Muscle layer of duodenum (tissue), 2 donors: ENCODE measurements around the gene SHISA9.

Experiments
- H3K27ac ChIP-seq: one replicate; pipeline ENCODE4 v1.7.0; 2013; ENCODE audit warnings: mild to moderate bottlenecking, low read length
- H3K27me3 ChIP-seq: one replicate; pipeline ENCODE4 v1.7.0; 2013; ENCODE audit warnings: low read depth, mild to moderate bottlenecking, control low read depth, low read length
- H3K36me3 ChIP-seq, 2 donors: one replicate each; pipeline ENCODE4 v1.7.0; 2013; ENCODE audit warnings: low read length in 2 of 2, control low read depth in 1 of 2, mild to moderate bottlenecking in 1 of 2; ENCODE audit not compliant: insufficient read depth in 2 of 2, control insufficient read depth in 1 of 2
- H3K4me1 ChIP-seq, 2 donors: one replicate each; pipeline ENCODE4 v1.7.0; 2013; ENCODE audit warnings: low read length in 2 of 2, mild to moderate bottlenecking in 2 of 2, control low read depth in 1 of 2, moderate library complexity in 1 of 2; ENCODE audit not compliant: insufficient read depth in 2 of 2, control insufficient read depth in 1 of 2
- H3K4me3 ChIP-seq, 2 donors: one replicate each; pipeline ENCODE4 v1.7.0; 2013; ENCODE audit warnings: low read length in 2 of 2, low read depth in 1 of 2, mild to moderate bottlenecking in 1 of 2
- H3K9me3 ChIP-seq, 2 donors: one replicate each; pipeline ENCODE4 v1.7.0; 2013; ENCODE audit warnings: low read length in 2 of 2, control low read depth in 1 of 2, mild to moderate bottlenecking in 1 of 2; ENCODE audit not compliant: control insufficient read depth in 1 of 2
- donor health status: healthy.

SHISA9 gene

DNA sequence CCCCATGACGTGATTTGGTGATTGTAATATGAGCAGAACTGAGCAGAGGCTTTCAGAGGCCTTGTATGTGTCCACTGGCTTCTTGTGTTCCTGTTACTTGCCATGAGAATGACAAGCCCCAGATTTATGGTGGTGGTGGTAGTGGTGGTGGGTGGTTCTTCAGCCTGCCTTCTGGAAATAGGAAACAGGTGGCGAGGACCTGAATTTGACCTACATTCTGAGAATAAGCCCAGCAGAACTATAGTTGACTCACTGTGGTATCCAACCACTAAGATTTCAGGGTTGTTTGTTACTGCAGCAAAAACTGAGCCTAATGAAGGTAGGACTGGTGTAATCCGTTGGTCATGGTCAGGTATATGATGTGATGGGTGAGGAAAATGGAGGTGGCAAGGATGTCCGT lies 93.0 kb downstream of the SHISA9 start:
- Histone ChIP-seq H3K27me3 (no peaks in the 10 kb centered on the region), H3K36me3 (no peaks in the 10 kb centered on the region), H3K4me3 (no peak overlapping the region), H3K27ac (no peak overlapping the region), H3K4me1 (no peaks in the 10 kb centered on the region), H3K9me3 (no peaks in the 10 kb centered on the region)

DNA sequence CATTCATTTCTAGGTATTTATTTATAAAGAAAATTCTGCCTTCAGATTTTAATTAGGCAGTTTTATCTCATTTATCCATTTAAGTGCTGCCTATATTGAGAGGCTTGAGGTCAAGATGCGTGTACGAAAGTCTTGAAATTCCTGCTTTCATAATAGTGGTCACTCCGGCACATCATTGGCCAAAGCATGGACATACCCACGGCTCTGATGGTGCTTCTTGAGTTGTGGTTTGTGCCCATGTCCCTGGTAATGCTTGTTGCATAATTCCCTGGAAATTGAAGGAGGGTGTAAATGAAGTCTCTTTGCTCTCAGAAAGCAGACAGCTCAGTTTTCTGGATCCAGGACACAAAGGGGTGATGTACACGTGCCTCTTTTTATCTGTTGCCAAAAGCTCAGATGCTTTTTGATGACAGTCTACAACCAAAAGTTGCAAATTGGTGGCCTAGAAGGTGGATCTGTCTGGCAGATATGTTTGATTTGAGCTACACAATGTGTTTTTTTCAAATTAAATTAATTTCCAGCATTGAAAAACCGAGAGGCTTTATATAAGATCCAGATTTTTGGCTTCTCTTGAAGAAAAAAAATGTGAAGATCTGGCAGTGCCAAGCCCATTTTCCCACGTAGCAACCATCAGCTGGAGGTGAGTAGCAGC lies 94.4 kb downstream of the SHISA9 start:
- Histone ChIP-seq H3K27ac (no peak overlapping the region), H3K4me3 (no peak overlapping the region), H3K4me1 (no peaks in the 10 kb centered on the region), H3K36me3 (no peaks in the 10 kb centered on the region), H3K27me3 (no peaks in the 10 kb centered on the region), H3K9me3 (no peaks in the 10 kb centered on the region)

DNA sequence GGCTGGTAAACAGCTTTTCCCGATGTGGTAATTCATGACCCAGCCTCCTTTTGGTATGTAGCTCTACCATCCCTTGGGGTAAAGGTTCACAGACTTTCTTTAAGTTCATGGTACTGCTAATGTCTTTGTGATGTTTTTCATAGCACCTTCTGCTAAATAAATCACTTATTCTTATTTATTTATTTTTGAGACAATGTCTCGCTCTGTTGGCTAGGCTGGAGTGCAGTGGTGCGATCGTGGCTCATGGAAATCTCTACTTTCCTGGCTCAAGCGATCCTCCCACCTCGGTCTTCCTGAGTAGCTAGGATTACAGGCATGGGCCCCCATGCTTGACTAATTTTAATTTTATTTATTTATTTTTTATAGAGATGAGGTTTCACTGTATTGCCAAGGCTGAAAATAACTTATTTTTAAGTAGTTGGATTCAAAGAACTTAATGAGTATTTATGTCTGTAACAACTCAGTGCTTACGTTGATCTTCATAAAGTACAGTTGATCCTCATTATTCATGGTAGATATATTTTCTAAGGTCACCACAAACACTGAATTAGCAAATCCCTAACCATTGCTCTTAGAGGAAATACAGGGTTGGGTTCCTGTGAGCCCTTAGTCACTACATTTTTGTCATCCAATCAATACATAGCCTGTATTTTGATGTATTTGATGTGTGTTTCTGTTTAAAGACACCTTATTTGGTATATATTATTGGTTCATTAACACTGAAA lies 97.1 kb downstream of the SHISA9 start:
- H3K4me3 ChIP-seq: no peak overlapping the region
- H3K4me1 ChIP-seq: no peaks in the 10 kb centered on the region
- H3K9me3 ChIP-seq: no peaks in the 10 kb centered on the region
- H3K36me3 ChIP-seq: no peaks in the 10 kb centered on the region
- H3K27ac ChIP-seq: no peak overlapping the region
- no peaks in the 10 kb centered on the region for H3K27me3 ChIP-seq

DNA sequence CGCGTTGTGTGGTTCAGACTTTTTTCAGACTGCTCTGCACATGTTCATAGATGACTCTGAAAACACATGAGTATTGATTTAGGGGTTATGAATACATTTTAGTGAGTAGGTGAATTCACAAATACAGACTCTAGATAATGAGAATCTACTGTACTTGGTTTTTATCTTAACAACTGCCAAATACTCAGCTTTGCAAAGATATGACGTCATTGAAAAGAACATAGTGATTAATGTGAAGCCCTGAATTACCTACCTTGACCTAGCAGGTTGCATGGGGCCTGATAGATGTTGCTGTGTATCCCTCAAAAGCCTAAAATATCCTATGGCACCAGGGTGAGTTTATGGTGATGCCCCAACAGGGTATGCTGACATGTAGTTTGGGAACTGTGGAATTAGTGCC lies 98.0 kb downstream of the SHISA9 start:
- Histone ChIP-seq H3K4me3 (no peak overlapping the region), H3K27me3 (no peaks in the 10 kb centered on the region), H3K4me1 (no peaks in the 10 kb centered on the region), H3K27ac (no peak overlapping the region), H3K36me3 (no peaks in the 10 kb centered on the region), H3K9me3 (no peaks in the 10 kb centered on the region)

DNA sequence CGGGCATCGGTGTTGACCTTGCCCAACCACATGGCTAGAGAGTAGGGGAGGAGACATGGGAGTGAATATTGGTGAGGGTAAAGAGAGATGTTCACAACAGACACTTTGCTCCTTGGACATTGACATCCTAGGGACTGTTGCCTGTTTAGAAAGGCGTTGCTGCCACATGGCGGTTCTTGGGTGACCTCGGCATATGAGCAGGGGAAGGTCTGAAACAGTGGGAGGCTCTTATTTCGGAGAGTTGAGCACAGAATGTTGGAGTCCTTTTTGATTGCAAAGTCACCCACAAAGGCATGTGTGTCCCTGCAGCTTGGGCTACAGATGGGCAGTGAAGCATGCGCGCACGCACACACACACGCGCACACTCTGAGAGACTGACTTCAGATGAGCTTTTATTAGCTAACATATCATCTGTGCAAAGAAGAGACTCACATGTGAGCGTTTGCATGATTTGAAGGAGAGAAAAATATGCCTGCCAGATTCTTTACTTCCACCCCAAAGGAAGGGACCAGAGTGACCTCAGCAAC lies 104.4 kb downstream of the SHISA9 start:
- Histone ChIP-seq H3K27ac (no peak overlapping the region), H3K4me3 (no peak overlapping the region), H3K9me3 (no peaks in the 10 kb centered on the region), H3K27me3 (no peaks in the 10 kb centered on the region), H3K4me1 (no peaks in the 10 kb centered on the region), H3K36me3 (no peaks in the 10 kb centered on the region)

DNA sequence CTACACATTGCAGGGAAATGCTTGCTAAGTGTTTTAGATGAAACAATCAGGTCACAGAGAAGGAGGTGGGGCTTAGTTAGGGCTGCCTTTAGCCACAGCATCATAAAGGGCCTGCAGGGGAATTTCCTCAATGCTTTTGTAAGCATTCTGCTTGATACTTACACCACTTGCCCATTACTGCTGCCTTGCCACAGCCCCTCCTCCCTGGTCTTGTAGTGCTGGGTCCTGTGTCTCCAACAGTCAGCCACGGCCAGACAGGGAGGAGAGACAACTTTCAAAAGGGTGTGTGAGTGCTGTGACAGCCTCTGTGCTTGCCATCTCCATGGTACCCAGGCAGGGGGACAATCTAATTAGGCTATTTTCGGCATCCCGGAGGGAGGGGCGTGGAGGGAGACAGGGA lies 111.2 kb downstream of the SHISA9 start:
- no peaks in the 10 kb centered on the region for H3K9me3 ChIP-seq
- H3K36me3 ChIP-seq: no peaks in the 10 kb centered on the region
- H3K4me3 ChIP-seq: no peak overlapping the region
- no peaks in the 10 kb centered on the region for H3K27me3 ChIP-seq
- H3K27ac ChIP-seq: no peak overlapping the region
- H3K4me1 ChIP-seq: no peaks in the 10 kb centered on the region

DNA sequence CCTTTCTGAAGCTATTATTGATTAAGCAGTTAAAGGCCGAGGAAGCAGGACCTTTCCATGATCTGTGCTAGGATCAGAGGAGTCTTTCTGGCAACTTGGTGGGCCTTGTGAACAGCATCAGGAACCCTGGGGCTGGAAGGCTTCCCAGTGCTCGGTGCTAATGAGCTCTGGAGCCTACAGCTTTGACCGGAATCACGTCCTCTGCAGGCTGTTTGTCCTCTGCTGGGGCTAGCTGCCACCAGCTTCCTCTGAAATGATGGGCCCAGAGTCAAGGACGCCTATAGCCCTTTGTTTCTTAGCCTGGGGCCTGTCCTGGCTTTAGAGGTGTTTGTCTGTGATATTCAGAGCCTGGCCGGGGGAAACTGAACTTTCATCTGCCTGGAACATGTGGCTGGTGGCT lies 111.6 kb downstream of the SHISA9 start:
- no peak overlapping the region for H3K4me3 ChIP-seq
- no peaks in the 10 kb centered on the region for H3K27me3 ChIP-seq

DNA sequence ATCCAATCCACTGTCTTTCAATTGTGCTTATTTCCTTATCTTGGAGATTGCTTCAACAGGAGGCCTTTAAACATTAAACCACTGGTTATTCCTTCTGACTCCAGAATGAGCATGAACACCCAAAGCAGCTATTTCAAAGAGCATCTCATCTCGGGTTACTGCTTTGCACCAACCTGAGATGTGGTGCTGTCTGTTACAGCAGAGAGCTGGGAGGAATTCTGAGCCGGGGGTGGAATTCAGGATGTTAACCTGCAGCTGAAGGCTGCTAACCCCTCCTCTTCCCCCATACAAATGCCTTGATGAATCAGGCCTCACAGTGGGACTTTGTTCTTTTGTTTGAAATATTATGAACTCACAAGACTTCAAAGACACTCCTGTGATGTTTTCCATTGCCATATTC lies 113.1 kb downstream of the SHISA9 start:
- Histone ChIP-seq H3K36me3 (no peaks in the 10 kb centered on the region), H3K4me3 (no peak overlapping the region), H3K4me1 (no peaks in the 10 kb centered on the region)

More for the DNA sequence above, 111.6 kb downstream of the SHISA9 start:
- Histone ChIP-seq H3K36me3 (no peaks in the 10 kb centered on the region), H3K27ac (no peak overlapping the region), H3K4me1 (no peaks in the 10 kb centered on the region), H3K9me3 (no peaks in the 10 kb centered on the region)

DNA sequence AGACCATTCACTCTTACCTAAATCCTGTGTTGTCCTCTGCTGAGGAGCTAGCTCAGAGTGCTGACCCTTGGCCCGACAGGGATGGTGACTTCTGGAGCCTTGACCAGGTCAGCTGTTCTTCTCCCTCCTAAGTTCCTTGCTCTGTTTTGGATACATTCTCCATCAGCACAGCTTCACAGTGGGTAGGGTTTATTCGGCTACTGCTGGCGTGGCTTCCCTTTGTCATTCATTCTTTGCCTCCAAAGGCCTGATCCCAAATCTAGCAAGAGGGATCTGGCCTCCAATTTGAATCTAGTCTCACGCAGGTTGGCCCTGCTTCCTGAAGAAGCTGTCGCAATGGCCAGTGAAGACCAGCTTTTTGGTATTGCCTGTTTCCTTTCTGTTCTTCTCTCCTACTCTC lies 116.6 kb downstream of the SHISA9 start:
- Histone ChIP-seq H3K27ac (no peak overlapping the region), H3K27me3 (no peaks in the 10 kb centered on the region), H3K9me3 (no peaks in the 10 kb centered on the region), H3K36me3 (no peaks in the 10 kb centered on the region), H3K4me3 (no peak overlapping the region), H3K4me1 (no peaks in the 10 kb centered on the region)

More for the DNA sequence above, 113.1 kb downstream of the SHISA9 start:
- Histone ChIP-seq H3K9me3 (no peaks in the 10 kb centered on the region), H3K27ac (no peak overlapping the region), H3K27me3 (no peaks in the 10 kb centered on the region)

DNA sequence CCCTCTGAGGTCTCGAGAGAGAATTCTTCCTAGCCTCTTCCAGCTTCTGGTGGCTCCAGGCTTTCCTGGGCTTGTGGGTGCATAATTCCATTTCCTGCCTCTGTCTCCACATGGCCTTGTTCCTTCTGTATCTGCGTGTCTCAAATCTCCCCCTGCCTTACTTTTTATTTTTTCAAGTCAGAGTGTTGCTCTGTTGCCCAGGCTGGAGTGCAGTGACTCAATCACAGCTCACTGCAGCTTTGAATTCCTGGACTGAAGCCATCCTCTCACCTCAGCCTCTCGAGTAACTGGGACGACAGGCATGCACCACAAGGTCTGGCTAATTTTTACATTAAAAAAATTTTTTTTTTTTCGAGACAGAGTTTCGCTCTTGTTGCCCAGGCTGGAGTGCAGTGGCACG lies 120.6 kb downstream of the SHISA9 start:
- H3K4me1 ChIP-seq: no peaks in the 10 kb centered on the region
- H3K27me3 ChIP-seq: no peaks in the 10 kb centered on the region
- no peak overlapping the region for H3K27ac ChIP-seq
- H3K36me3 ChIP-seq: no peaks in the 10 kb centered on the region
- no peak overlapping the region for H3K4me3 ChIP-seq
- H3K9me3 ChIP-seq: peaks cover 0 to 5% of the 10 kb centered on the region in 2 donors

DNA sequence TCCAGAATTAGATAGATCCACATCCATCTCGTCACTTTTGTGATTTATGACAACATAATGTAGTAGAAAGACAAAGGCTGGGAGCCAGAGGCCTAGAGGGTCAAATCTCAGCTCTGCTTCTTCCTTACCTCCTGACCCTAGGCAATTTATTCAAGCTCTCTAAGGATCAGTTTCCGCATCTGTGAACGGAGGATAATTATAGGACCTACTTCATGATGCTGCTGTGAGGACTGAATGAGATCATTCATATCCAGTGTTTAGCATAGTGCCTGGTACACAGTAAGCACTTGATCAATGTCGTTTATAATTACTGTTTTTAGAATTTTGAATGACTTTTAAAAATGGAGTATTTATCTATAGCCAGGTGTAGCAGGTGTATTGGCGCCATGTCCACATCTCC lies 128.4 kb downstream of the SHISA9 start:
- H3K4me3 ChIP-seq: no peak overlapping the region
- H3K27ac ChIP-seq: no peak overlapping the region
- H3K9me3 ChIP-seq: peaks cover 0 to 5% of the 10 kb centered on the region in 2 donors

More for the DNA sequence above, 128.4 kb downstream of the SHISA9 start:
- no peaks in the 10 kb centered on the region for H3K36me3 ChIP-seq
- no peaks in the 10 kb centered on the region for H3K27me3 ChIP-seq
- H3K4me1 ChIP-seq: no peaks in the 10 kb centered on the region
